IMR-90 (cell line): ENCODE data around the gene CDK7. TPM values are rescaled to one million over a fixed set of nuclear protein-coding genes. Genes with fewer than 3 reads are reported as not detected.

Source experiments
- ATAC-seq: fragments of 200-7000 bp; cut with Tn5 transposase; 2 replicates; pipeline ENCODE4 v1.9.1; 2020; ENCODE audit warnings: low read depth, mild to moderate bottlenecking, moderate library complexity
- BruUV-seq: library from RNA; stranded (reverse); fragments of 400-500 nt; replicated peaks from 2 replicates; lab custom pipeline; 2021; lab: Mats Ljungman, UMichigan
- CTCF ChIA-PET: fragments of 300-600 bp; formaldehyde crosslinking; extraction: SDS; loops from one replicate; lab custom pipeline; 2021; ENCODE audit warnings: antibody characterized with exemption; lab: Yijun Ruan, JAX
- POLR2A ChIA-PET: fragments of 300-600 bp; sonication (Branson Sonifier 250); formaldehyde crosslinking; loops from one replicate; lab custom pipeline; 2022; ENCODE audit warnings: antibody characterized with exemption; ENCODE audit not compliant: unreplicated experiment; lab: Charles Lee
- DNase-seq: peaks from one replicate; pipeline ENCODE4 v3.0.0; 2013
- H2AFZ ChIP-seq: replicated peaks from 2 replicates; pipeline ENCODE3; 2013; ENCODE audit warnings: low read length, mild to moderate bottlenecking; ENCODE audit not compliant: poor library complexity
- H2AK5ac ChIP-seq: 2 replicates; pipeline ENCODE4 v1.6.1; 2013; ENCODE audit warnings: low read depth, low read length, inconsistent platforms
- H2AK9ac ChIP-seq: replicated peaks from 2 replicates; pipeline ENCODE3; 2013; ENCODE audit warnings: mild to moderate bottlenecking, low read depth, low read length, moderate library complexity; ENCODE audit not compliant: poor library complexity
- H2BK120ac ChIP-seq: 2 replicates; pipeline ENCODE4 v1.6.1; 2013; ENCODE audit warnings: low read depth, low read length, inconsistent platforms
- H2BK15ac ChIP-seq: 3 replicates; pipeline ENCODE4 v1.6.1; 2013; ENCODE audit warnings: low read depth, low read length, inconsistent platforms
- H2BK20ac ChIP-seq: 2 replicates; pipeline ENCODE4 v1.6.1; 2013; ENCODE audit warnings: low read depth, mild to moderate bottlenecking, inconsistent platforms, low read length, moderate library complexity
- H2BK5ac ChIP-seq: 2 replicates; pipeline ENCODE4 v1.6.1; 2013; ENCODE audit warnings: mild to moderate bottlenecking, low read depth, low read length, inconsistent platforms; ENCODE audit not compliant: poor library complexity, severe bottlenecking
- H3K14ac ChIP-seq: replicated peaks from 2 replicates; pipeline ENCODE4 v1.6.1; 2013; ENCODE audit warnings: low read depth, low read length, inconsistent platforms
- H3K18ac ChIP-seq: 2 replicates; pipeline ENCODE4 v1.6.1; 2013; ENCODE audit warnings: low read depth, low read length, control low read depth
- H3K23ac ChIP-seq: 2 replicates; pipeline ENCODE4 v1.6.1; 2013; ENCODE audit warnings: low read depth, low read length, inconsistent platforms
- H3K27ac ChIP-seq: 2 replicates; pipeline ENCODE4 v1.5.1; 2013; ENCODE audit warnings: mild to moderate bottlenecking, control low read depth, low read length; ENCODE audit not compliant: insufficient read depth
- H3K27me3 ChIP-seq: 2 replicates; pipeline ENCODE4 v1.6.1; 2013; ENCODE audit warnings: low read length; ENCODE audit not compliant: control insufficient read depth, insufficient read depth
- H3K36me3 ChIP-seq: 2 replicates; pipeline ENCODE4 v1.6.1; 2013; ENCODE audit warnings: low read length, mixed read lengths; ENCODE audit not compliant: control insufficient read depth, insufficient read depth
- H3K4ac ChIP-seq: 2 replicates; pipeline ENCODE4 v1.6.1; 2013; ENCODE audit warnings: low read depth, low read length, inconsistent platforms
- H3K4me1 ChIP-seq: 2 replicates; pipeline ENCODE4 v1.6.1; 2013; ENCODE audit warnings: low read length, mixed read lengths; ENCODE audit not compliant: control insufficient read depth, insufficient read depth
- H3K4me2 ChIP-seq: 2 replicates; pipeline ENCODE4 v1.6.1; 2013; ENCODE audit warnings: low read depth, mild to moderate bottlenecking, control low read depth, low read length, moderate library complexity
- H3K4me3 ChIP-seq: 2 replicates; pipeline ENCODE4 v1.5.1; 2013; ENCODE audit warnings: low read depth, mild to moderate bottlenecking, control low read depth, low read length, moderate library complexity; ENCODE audit not compliant: insufficient read depth
- H3K56ac ChIP-seq: 2 replicates; pipeline ENCODE4 v1.6.1; 2013; ENCODE audit warnings: low read length, inconsistent platforms; ENCODE audit not compliant: insufficient read depth; ENCODE audit errors: extremely low read depth
- H3K79me1 ChIP-seq, 2 experiments: 2 replicates each; pipeline ENCODE4 v1.6.1; 2013; ENCODE audit warnings: low read length in 2 of 2, inconsistent platforms in 1 of 2, low read depth in 1 of 2
- H3K9ac ChIP-seq: 2 replicates; pipeline ENCODE4 v1.6.1; 2013; ENCODE audit warnings: low read depth, low read length, control low read depth
- H3K9me1 ChIP-seq: 2 replicates; pipeline ENCODE4 v1.6.1; 2013; ENCODE audit warnings: low read length, inconsistent platforms; ENCODE audit not compliant: insufficient read depth
- H3K9me3 ChIP-seq: 2 replicates; pipeline ENCODE4 v1.6.1; 2013; ENCODE audit warnings: low read length; ENCODE audit not compliant: control insufficient read depth, insufficient read depth
- H4K20me1 ChIP-seq: 2 replicates; pipeline ENCODE4 v1.6.1; 2013; ENCODE audit warnings: low read length, inconsistent platforms; ENCODE audit not compliant: insufficient read depth
- H4K5ac ChIP-seq: 2 replicates; pipeline ENCODE4 v1.6.1; 2013; ENCODE audit warnings: mild to moderate bottlenecking, low read depth, low read length, control low read depth
- H4K8ac ChIP-seq, 2 experiments: 2 replicates each; pipeline ENCODE4 v1.6.1; 2013; ENCODE audit warnings: low read depth in 2 of 2, low read length in 2 of 2, control low read depth in 1 of 2, inconsistent platforms in 1 of 2
- H4K91ac ChIP-seq: 2 replicates; pipeline ENCODE4 v1.6.1; 2013; ENCODE audit warnings: low read depth, low read length, inconsistent platforms; ENCODE audit not compliant: insufficient read depth
- MAZ ChIP-seq: IDR thresholded peaks from 2 replicates; pipeline ENCODE4 v1.6.1; 2012; ENCODE audit warnings: low read depth, mild to moderate bottlenecking, low read length, improper control_type of control experiment, moderate library complexity, borderline replicate concordance
- MXI1 ChIP-seq: IDR thresholded peaks from 2 replicates; pipeline ENCODE4 v1.6.1; 2012; ENCODE audit warnings: low read depth, mild to moderate bottlenecking, low read length, moderate library complexity, borderline replicate concordance
- NFE2L2 ChIP-seq: fragments of 150-350 bp; IDR thresholded peaks from 2 replicates; pipeline ENCODE4 v1.6.1; 2016; ENCODE audit warnings: low read depth, mild to moderate bottlenecking, low read length
- RAD21 ChIP-seq: IDR thresholded peaks from 2 replicates; pipeline ENCODE4 v1.6.1; 2012; ENCODE audit warnings: low read length, improper control_type of control experiment
- RCOR1 ChIP-seq: IDR thresholded peaks from 2 replicates; pipeline ENCODE4 v1.6.1; 2012; ENCODE audit warnings: mild to moderate bottlenecking, low read length, improper control_type of control experiment; ENCODE audit not compliant: insufficient replicate concordance
- SMC3 ChIP-seq: fragments of 150-350 bp; IDR thresholded peaks from 2 replicates; pipeline ENCODE4 v1.6.1; 2016; ENCODE audit warnings: low read depth, mild to moderate bottlenecking, antibody characterized with exemption, low read length, moderate library complexity
- WGBS, 2 experiments: methylation state at CpG; one replicate each; pipeline versions ENCODE4 v1.1.5 to v1.1.7; 2013; ENCODE audit warnings: missing lambda C conversion rate in 2 of 2; ENCODE audit not compliant: insufficient read length in 1 of 2; ENCODE audit errors: extremely low coverage in 2 of 2; 5-methylcytosine and 5-hydroxymethylcytosine counted together
- dilution Hi-C: fragments of 300-500 bp; cut with HindIII; formaldehyde crosslinking; loops from one replicate; pipeline ENCODE4 v1.14.3; 2018; ENCODE audit warnings: low sequenced_read_pairs; ENCODE audit not compliant: unreplicated experiment
- in situ Hi-C: fragments of 300-500 bp; cut with MboI; formaldehyde crosslinking; loops from 3 replicates; pipeline ENCODE4 v1.14.3; 2019; ENCODE audit warnings: low sequenced_read_pairs, inconsistent platforms, mixed read lengths
- intact Hi-C: fragments of 100-400 bp; cut with micrococcal nuclease; formaldehyde crosslinking; loops from 2 replicates; pipeline ENCODE4 v1.10.0; 2022
- polyA plus RNA-seq, 3 experiments: library from polyadenylated mRNA; depleted of rRNA; stranded (reverse); fragments of >200 nt; gene quantifications; 2 replicates each; pipeline ENCODE4 v1.2.3, GENCODE V29; 2012; ENCODE audit warnings: low replicate concordance in 1 of 3
- total RNA-seq: library from RNA; depleted of rRNA; stranded (reverse); fragments of >200 nt; gene quantifications from 2 replicates; pipeline ENCODE4 v1.2.3, GENCODE V29; 2012

CDK7 gene
- total and polyA plus RNA-seq, 2 of the 4 experiments (the other 2 are of a cell fraction) = 59.8 to 65.6 TPM

DNA sequence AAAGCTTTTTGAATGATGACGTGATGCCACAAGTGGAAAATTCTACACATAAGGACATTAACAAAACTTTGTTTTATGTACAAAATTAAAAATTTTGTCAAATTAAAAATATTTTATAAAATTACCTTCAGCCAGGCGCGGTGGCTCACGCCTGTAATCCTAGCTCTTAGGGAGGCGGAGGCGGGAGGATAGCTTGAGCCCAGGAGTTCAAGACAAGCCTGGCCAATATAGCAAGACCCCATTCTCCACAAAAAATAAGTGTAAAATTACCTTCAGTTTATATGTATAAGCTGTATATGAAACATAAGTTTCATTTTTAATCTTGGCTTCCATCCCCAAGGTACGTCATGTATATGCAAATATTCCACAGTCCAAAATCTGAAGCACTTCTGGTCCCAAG is 40.9 kb downstream of the CDK7 start:
- Histone ChIP-seq H3K18ac (no peak overlapping the region), H2AK9ac (no peak overlapping the region), H2BK15ac (no peak overlapping the region), H4K8ac (no peak overlapping the region), H2BK20ac (no peak overlapping the region), H4K91ac (no peak overlapping the region), H3K56ac (no peak overlapping the region), H3K9ac (no peak overlapping the region), H3K4me1 (no peaks in the 10 kb centered on the region), H3K9me1 (peaks cover 6% of the 10 kb centered on the region; the same call in 1 of the 2 replicates), H3K79me1 (peaks cover 10 to 14% of the 10 kb centered on the region in 2 experiments), H2BK5ac (no peak overlapping the region), H2AK5ac (no peak overlapping the region), H3K4me3 (no peak overlapping the region), H3K4me2 (no peak overlapping the region), H4K20me1 (no peaks in the 10 kb centered on the region), H2AFZ (no peak overlapping the region), H3K23ac (no peak overlapping the region), H3K36me3 (peaks cover 24% of the 10 kb centered on the region), H3K14ac (no peak overlapping the region), H3K4ac (no peak overlapping the region), H4K5ac (no peak overlapping the region), H3K27me3 (no peaks in the 10 kb centered on the region), H3K27ac (no peak overlapping the region), H2BK120ac (no peak overlapping the region), H3K9me3 (no peaks in the 10 kb centered on the region)
- dilution Hi-C loops = no loop called here
- ATAC-seq = no peak
- TF ChIP-seq NFE2L2 (no peak), MAZ (no peak), SMC3 (no peak), RCOR1 (no peak), RAD21 (no peak), MXI1 (no peak)
- intact Hi-C loops = loop anchor here (10.0 kb wide), 1 partner anchor 181 kb away; the partner anchor contains the start of gene SLC30A5
- ChIA-PET CTCF (interaction anchor here (1.1 kb wide), 1 partner anchor 59 kb away, joined by 3 read pairs; no protein-coding TSS in a partner anchor), POLR2A (no interaction called here)
- WGBS, 2 experiments = no CpG with 5 or more reads among the region's 7 CpGs
- no TSS peak for BruUV-seq
- in situ Hi-C loops = no loop called here
- no peak for DNase-seq
